ENCODE measurements around the gene TAB2. TPM values are rescaled to one million over a fixed set of nuclear protein-coding genes. Genes with fewer than 3 reads are reported as not detected.

The TAB2 gene
- total RNA-seq, 2 experiments from 2014 or later: 62.1 to 66.7 TPM

GRCh38 chr6:149403534-149403933 lies 86.0 kb downstream of the TAB2 start:
- H3K27ac Mint-ChIP-seq: peak overlapping the region; percentile 66
- CTCF ChIA-PET: no interaction called here
- no peaks in the 10 kb centered on the region for H3K9me3 Mint-ChIP-seq
- H3K4me3 Mint-ChIP-seq: no peak overlapping the region
- H3K36me3 Mint-ChIP-seq (ENCODE audit: low read depth): peaks cover 52% of the 10 kb centered on the region
- no peak for DNase-seq
- H3K4me1 Mint-ChIP-seq (ENCODE audit: low read depth): peaks cover 30% of the 10 kb centered on the region
- intact Hi-C loops (cut with micrococcal nuclease): loop anchor here (2.0 kb wide), 1 partner anchor 17 kb away; no protein-coding TSS in a partner anchor
- H3K27me3 Mint-ChIP-seq (ENCODE audit: low read depth): no peaks in the 10 kb centered on the region

- Mint-ChIP-seq H3K27me3 (ENCODE audit: low read depth) (no peaks in the 10 kb centered on the region), H3K9me3 (no peaks in the 10 kb centered on the region), H3K36me3 (ENCODE audit: low read depth) (peaks cover 48% of the 10 kb centered on the region), H3K4me1 (ENCODE audit: low read depth) (peaks cover 39% of the 10 kb centered on the region), H3K4me3 (no peak overlapping the region), H3K27ac (peak overlapping the region; percentile 72)
- CTCF ChIA-PET: interaction anchor here (1.2 kb wide), 1 partner anchor 13 kb away, joined by 3 read pairs; no protein-coding TSS in a partner anchor
- no peak for DNase-seq
- intact Hi-C loops (cut with micrococcal nuclease): no loop called here
These were observed 88.6 kb downstream of the TAB2 start for GRCh38 chr6:149405823-149406765.

- H3K27ac Mint-ChIP-seq: peak overlapping the region; percentile 16
- peaks cover 38% of the 10 kb centered on the region for H3K36me3 Mint-ChIP-seq (ENCODE audit: low read depth)
- H3K4me1 Mint-ChIP-seq (ENCODE audit: low read depth): peaks cover 28% of the 10 kb centered on the region
- no peaks in the 10 kb centered on the region for H3K27me3 Mint-ChIP-seq (ENCODE audit: low read depth)
- CTCF ChIA-PET: interaction anchor here (2.8 kb wide), 1 partner anchor 22 kb away, joined by 10 read pairs; no protein-coding TSS in a partner anchor
- peaks cover under 1% of the 10 kb centered on the region for H3K9me3 Mint-ChIP-seq
- DNase-seq: no peak
- H3K4me3 Mint-ChIP-seq: no peak overlapping the region
- intact Hi-C loops (cut with micrococcal nuclease): loop anchor here (2.0 kb wide), 1 partner anchor 17 kb away; no protein-coding TSS in a partner anchor
These were observed 92.1 kb downstream of the TAB2 start for GRCh38 chr6:149409617-149410016.

- Mint-ChIP-seq H3K27me3 (ENCODE audit: low read depth) (no peaks in the 10 kb centered on the region), H3K4me1 (ENCODE audit: low read depth) (peaks cover 19% of the 10 kb centered on the region), H3K27ac (no peak overlapping the region), H3K36me3 (ENCODE audit: low read depth) (peaks cover 40% of the 10 kb centered on the region), H3K4me3 (no peak overlapping the region), H3K9me3 (peaks cover 6% of the 10 kb centered on the region)
- no peak for DNase-seq
- intact Hi-C loops (cut with micrococcal nuclease): no loop called here
- CTCF ChIA-PET: interaction anchor here (1.2 to 2.8 kb wide), 2 partner anchors 21 to 25 kb away, joined by 3 to 10 read pairs; no protein-coding TSS in a partner anchor
These were observed 93.0 kb downstream of the TAB2 start for GRCh38 chr6:149410557-149410956.

- Mint-ChIP-seq H3K9me3 (peaks cover 8% of the 10 kb centered on the region), H3K4me3 (no peak overlapping the region), H3K4me1 (ENCODE audit: low read depth) (peaks cover 16% of the 10 kb centered on the region), H3K27ac (no peak overlapping the region), H3K36me3 (ENCODE audit: low read depth) (peaks cover 33% of the 10 kb centered on the region), H3K27me3 (ENCODE audit: low read depth) (no peaks in the 10 kb centered on the region)
- intact Hi-C loops (cut with micrococcal nuclease): no loop called here
- CTCF ChIA-PET: interaction anchor here (2.4 kb wide), 1 partner anchor 18 kb away, joined by 10 read pairs; no protein-coding TSS in a partner anchor
- no peak for DNase-seq
These were observed 96.5 kb downstream of the TAB2 start for GRCh38 chr6:149414009-149414408.

- no peak overlapping the region for H3K27ac Mint-ChIP-seq
- intact Hi-C loops (cut with micrococcal nuclease): no loop called here
- no peaks in the 10 kb centered on the region for H3K27me3 Mint-ChIP-seq (ENCODE audit: low read depth)
- DNase-seq: no peak
- H3K4me1 Mint-ChIP-seq (ENCODE audit: low read depth): peaks cover 16% of the 10 kb centered on the region
- peaks cover 33% of the 10 kb centered on the region for H3K36me3 Mint-ChIP-seq (ENCODE audit: low read depth)
- peaks cover 8% of the 10 kb centered on the region for H3K9me3 Mint-ChIP-seq
- no peak overlapping the region for H3K4me3 Mint-ChIP-seq
- CTCF ChIA-PET: no interaction called here
These were observed 97.3 kb downstream of the TAB2 start for GRCh38 chr6:149414821-149415220.

- intact Hi-C loops (cut with micrococcal nuclease): no loop called here
- peaks cover 6% of the 10 kb centered on the region for H3K36me3 Mint-ChIP-seq (ENCODE audit: low read depth)
- H3K27ac Mint-ChIP-seq: no peak overlapping the region
- no peak for DNase-seq
- peaks cover 6% of the 10 kb centered on the region for H3K9me3 Mint-ChIP-seq
- H3K4me1 Mint-ChIP-seq (ENCODE audit: low read depth): peaks cover 16% of the 10 kb centered on the region
- H3K4me3 Mint-ChIP-seq: no peak overlapping the region
- CTCF ChIA-PET: interaction anchor here (0.6 to 3.3 kb wide), 6 partner anchors 12 to 392 kb away, joined by 3 to 30 read pairs (median 4); no protein-coding TSS in a partner anchor
- H3K27me3 Mint-ChIP-seq (ENCODE audit: low read depth): no peaks in the 10 kb centered on the region
These were observed 102.3 kb downstream of the TAB2 start for GRCh38 chr6:149419696-149420404.

GRCh38 chr6:149421132-149421531 lies 103.6 kb downstream of the TAB2 start:
- intact Hi-C loops (cut with micrococcal nuclease): no loop called here
- Mint-ChIP-seq H3K36me3 (ENCODE audit: low read depth) (no peaks in the 10 kb centered on the region), H3K9me3 (peaks cover 3% of the 10 kb centered on the region), H3K4me3 (no peak overlapping the region), H3K4me1 (ENCODE audit: low read depth) (peaks cover 10% of the 10 kb centered on the region), H3K27ac (no peak overlapping the region), H3K27me3 (ENCODE audit: low read depth) (no peaks in the 10 kb centered on the region)
- no peak for DNase-seq
- CTCF ChIA-PET: interaction anchor here (0.6 to 3.3 kb wide), 5 partner anchors 11 to 394 kb away, joined by 3 to 30 read pairs (median 3); no protein-coding TSS in a partner anchor

- Mint-ChIP-seq H3K27ac (no peak overlapping the region), H3K9me3 (no peaks in the 10 kb centered on the region), H3K4me1 (ENCODE audit: low read depth) (peaks cover 10% of the 10 kb centered on the region), H3K36me3 (ENCODE audit: low read depth) (no peaks in the 10 kb centered on the region), H3K27me3 (ENCODE audit: low read depth) (no peaks in the 10 kb centered on the region), H3K4me3 (no peak overlapping the region)
- CTCF ChIA-PET: interaction anchor here (0.8 to 1.4 kb wide), 2 partner anchors 9 to 105 kb away, joined by 3 to 4 read pairs; no protein-coding TSS in a partner anchor
- intact Hi-C loops (cut with micrococcal nuclease): no loop called here
- DNase-seq: no peak
These were observed 105.1 kb downstream of the TAB2 start for GRCh38 chr6:149422581-149422980.

- Mint-ChIP-seq H3K4me1 (ENCODE audit: low read depth) (peaks cover 10% of the 10 kb centered on the region), H3K9me3 (no peaks in the 10 kb centered on the region), H3K36me3 (ENCODE audit: low read depth) (no peaks in the 10 kb centered on the region), H3K4me3 (no peak overlapping the region), H3K27me3 (ENCODE audit: low read depth) (no peaks in the 10 kb centered on the region), H3K27ac (no peak overlapping the region)
- CTCF ChIA-PET: interaction anchor here (0.6 to 1.4 kb wide), 5 partner anchors 8 to 855 kb away, joined by 3 to 5 read pairs (median 4); no protein-coding TSS in a partner anchor
- intact Hi-C loops (cut with micrococcal nuclease): no loop called here
- no peak for DNase-seq
These were observed 106.5 kb downstream of the TAB2 start for GRCh38 chr6:149423964-149424440.

- H3K4me3 Mint-ChIP-seq: no peak overlapping the region
- peaks cover 4% of the 10 kb centered on the region for H3K4me1 Mint-ChIP-seq (ENCODE audit: low read depth)
- no peaks in the 10 kb centered on the region for H3K36me3 Mint-ChIP-seq (ENCODE audit: low read depth)
- no peak for DNase-seq
- intact Hi-C loops (cut with micrococcal nuclease): no loop called here
- H3K27me3 Mint-ChIP-seq (ENCODE audit: low read depth): no peaks in the 10 kb centered on the region
- H3K9me3 Mint-ChIP-seq: no peaks in the 10 kb centered on the region
- CTCF ChIA-PET: interaction anchor here (1.1 to 1.5 kb wide), 3 partner anchors 66 to 397 kb away, joined by 4 to 5 read pairs (median 4); no protein-coding TSS in a partner anchor
- no peak overlapping the region for H3K27ac Mint-ChIP-seq
These were observed 107.7 kb downstream of the TAB2 start for GRCh38 chr6:149425224-149425623.

GRCh38 chr6:149425754-149426153 lies 108.2 kb downstream of the TAB2 start:
- CTCF ChIA-PET: interaction anchor here (0.6 to 1.5 kb wide), 4 partner anchors 44 to 397 kb away, joined by 3 to 4 read pairs (median 4); no protein-coding TSS in a partner anchor
- Mint-ChIP-seq H3K36me3 (ENCODE audit: low read depth) (no peaks in the 10 kb centered on the region), H3K4me1 (ENCODE audit: low read depth) (no peaks in the 10 kb centered on the region), H3K9me3 (no peaks in the 10 kb centered on the region), H3K4me3 (no peak overlapping the region), H3K27ac (no peak overlapping the region), H3K27me3 (ENCODE audit: low read depth) (no peaks in the 10 kb centered on the region)
- intact Hi-C loops (cut with micrococcal nuclease): no loop called here
- DNase-seq: no peak
